HepG2 (cell line): Measurements from ENCODE around the gene CFAP61. TPM values are rescaled to one million over a fixed set of nuclear protein-coding genes. Genes with fewer than 3 reads are reported as not detected.

ENCODE experiments used
- BRCA1 ChIP-seq: sonication (generic); formaldehyde crosslinking; IDR thresholded peaks from 2 replicates; pipeline ENCODE4 v1.4.0; 2020; ENCODE audit warnings: missing genetic modification reagents
- CENPX ChIP-seq: sonication (generic); formaldehyde crosslinking; IDR thresholded peaks from 2 replicates; pipeline ENCODE4 v1.9.0; 2021; ENCODE audit warnings: mild to moderate bottlenecking, missing genetic modification reagents, moderate library complexity
- FIP1L1 ChIP-seq: fragments of 200-400 bp; formaldehyde crosslinking; IDR thresholded peaks from 2 replicates; pipeline ENCODE4 v1.6.1; 2018; ENCODE audit warnings: low read depth, mild to moderate bottlenecking, low read length, moderate library complexity, borderline replicate concordance; ENCODE audit not compliant: insufficient read depth
- GRHL1 ChIP-seq: sonication (generic); formaldehyde crosslinking; conservative IDR thresholded peaks from 2 replicates; pipeline ENCODE4 v1.8.0; 2022; ENCODE audit warnings: missing genetic modification reagents
- GZF1 ChIP-seq: sonication (generic); formaldehyde crosslinking; IDR thresholded peaks from 2 replicates; pipeline ENCODE4 v1.5.1; 2020; ENCODE audit warnings: mild to moderate bottlenecking, missing genetic modification reagents
- KDM2A ChIP-seq: sonication (generic); formaldehyde crosslinking; IDR thresholded peaks from 2 replicates; pipeline ENCODE4 v1.4.0; 2020; ENCODE audit warnings: low read depth, missing genetic modification reagents, borderline replicate concordance
- NCOR1 ChIP-seq: fragments of 200-600 bp; sonication (generic); IDR thresholded peaks from 2 replicates; pipeline ENCODE4 v1.7.0; 2017; ENCODE audit warnings: antibody characterized with exemption, low read length, borderline replicate concordance
- POLR2AphosphoS2 ChIP-seq: IDR thresholded peaks from 2 replicates; pipeline ENCODE4 v1.6.1; 2011; ENCODE audit warnings: low read depth, low read length, improper control_type of control experiment
- PRDM10 ChIP-seq: sonication (generic); formaldehyde crosslinking; IDR thresholded peaks from 2 replicates; pipeline ENCODE4 v1.4.0; 2020; ENCODE audit warnings: low read depth, missing genetic modification reagents
- REST ChIP-seq, 2 experiments: IDR thresholded peaks; 2 replicates each; pipeline ENCODE4 v1.6.1; 2011 to 2012; ENCODE audit warnings: low read length in 2 of 2, borderline replicate concordance in 1 of 2, low read depth in 1 of 2, mild to moderate bottlenecking in 1 of 2, moderate library complexity in 1 of 2
- TSC22D2 ChIP-seq: sonication (generic); formaldehyde crosslinking; IDR thresholded peaks from 2 replicates; pipeline ENCODE4 v1.5.1; 2020; ENCODE audit warnings: missing genetic modification reagents, mild to moderate bottlenecking, borderline replicate concordance
- ZNF274 ChIP-seq: sonication (generic); formaldehyde crosslinking; IDR thresholded peaks from 2 replicates; pipeline ENCODE4 v1.5.1; 2020; ENCODE audit warnings: mild to moderate bottlenecking, missing genetic modification reagents
- ZNF292 ChIP-seq: sonication (generic); formaldehyde crosslinking; IDR thresholded peaks from 2 replicates; pipeline ENCODE4 v1.8.1; 2022; ENCODE audit warnings: mild to moderate bottlenecking, low read depth, missing genetic modification reagents, borderline replicate concordance
- ZNF296 ChIP-seq: sonication (generic); formaldehyde crosslinking; conservative IDR thresholded peaks from 2 replicates; pipeline ENCODE4 v1.5.0; 2020; ENCODE audit warnings: mild to moderate bottlenecking, missing genetic modification reagents
- ZNF382 ChIP-seq: sonication (generic); formaldehyde crosslinking; IDR thresholded peaks from 2 replicates; pipeline ENCODE4 v1.5.0; 2020; ENCODE audit warnings: missing genetic modification reagents, mild to moderate bottlenecking, borderline replicate concordance
- ZSCAN30 ChIP-seq: sonication (generic); formaldehyde crosslinking; IDR thresholded peaks from 2 replicates; pipeline ENCODE4 v1.5.0; 2020; ENCODE audit warnings: mild to moderate bottlenecking, missing genetic modification reagents
- ZSCAN5A ChIP-seq: sonication (generic); formaldehyde crosslinking; IDR thresholded peaks from 2 replicates; pipeline ENCODE4 v1.8.0; 2022; ENCODE audit warnings: mild to moderate bottlenecking, missing genetic modification reagents, borderline replicate concordance
- polyA plus RNA-seq, 8 experiments: library from polyadenylated mRNA; depleted of rRNA in 3 of 8; stranded (reverse) in 7 of 8; unstranded in 1 of 8; fragments of >200 nt; fragmentation: Illumina TruSeq in 4 of 8; extraction: Trizol in 4 of 8; gene quantifications; 2 replicates each; pipeline versions ENCODE4 v1.2.1 to v1.2.3, GENCODE V29; 2011 to 2016; ENCODE audit warnings: low read depth in 4 of 8, missing spikeins in 1 of 8, mixed read lengths in 1 of 8; ENCODE audit not compliant: insufficient read depth in 1 of 8
- total RNA-seq, 5 experiments: library from RNA; depleted of rRNA; stranded (reverse); fragments of >200 nt; fragmentation: Illumina TruSeq; extraction: Trizol; gene quantifications; 2 replicates each; pipeline ENCODE4 v1.2.3, GENCODE V29; 2016; ENCODE audit warnings: low read depth in 1 of 5

CFAP61 gene
- total and polyA plus RNA-seq, 2 of the 13 experiments (the other 11 are each of a cell fraction or from before 2014, with no cell fraction given): 0.27 TPM; not detected in 1

- TF ChIP-seq PRDM10 (CRISPR knock-in tag) (no peak), ZNF296 (0 out of 2 replicates have a peak, but pooled peaks have one; percentile 33), GRHL1 (CRISPR knock-in tag) (no peak), ZNF292 (CRISPR knock-in tag) (peak; percentile 70; the same call in 1 of the 2 replicates), REST (IDR thresholded peaks at IDR 0.05; ENCODE audit: borderline replicate concordance in 1 of 2, low read depth in 1 of 2, low read length in 2 of 2) (no peak), ZNF382 (CRISPR knock-in tag) (no peak), FIP1L1 (no peak), GZF1 (CRISPR knock-in tag) (no peak), POLR2AphosphoS2 (no peak), ZSCAN5A (no peak), BRCA1 (CRISPR knock-in tag) (no peak), ZNF274 (CRISPR knock-in tag) (peak; percentile 79), NCOR1 (no peak), KDM2A (no peak), TSC22D2 (CRISPR knock-in tag) (no peak), ZSCAN30 (no peak), CENPX (no peak)
Observed at GRCh38 chr20:20009784-20010253, 42.5 kb upstream of the CFAP61 start (continued).
